Measurements from ENCODE around the gene AATK. TPM values are rescaled to one million over a fixed set of nuclear protein-coding genes. Genes with fewer than 3 reads are reported as not detected.

The AATK gene
- total and polyA plus RNA-seq, 2 of the 13 experiments (the other 11 are each of a cell fraction or from before 2014, with no cell fraction given) = 2.9 to 8.4 TPM

- Histone ChIP-seq H3K36me3 (replicated peaks in 1 of 2; ENCODE audit: control insufficient read depth in 1 of 2, insufficient read depth in 2 of 2, low read length in 2 of 2) (peaks cover 29 to 45% of the 10 kb centered on the region in 2 experiments), H3K4me2 (ENCODE audit: low read depth, low read length) (no peak overlapping the region), H3K9me3 (ENCODE audit: low read length) (no peaks in the 10 kb centered on the region), H3K27ac (ENCODE audit: extremely low read length, insufficient read depth, low read length) (no peak overlapping the region), H3K79me2 (ENCODE audit: insufficient read depth, low read length) (peaks cover 4% of the 10 kb centered on the region), H3K9ac (ENCODE audit: insufficient read depth, low read depth, low read length) (no peak overlapping the region), H2AFZ (ENCODE audit: low read length) (no peak overlapping the region), H4K20me1 (ENCODE audit: insufficient read depth, low read length) (no peaks in the 10 kb centered on the region), H3K27me3 (ENCODE audit: control insufficient read depth in 1 of 2, insufficient read depth in 2 of 2, low read length in 2 of 2) (no peaks in the 10 kb centered on the region), H3K4me3 (replicated peaks in 1 of 3; ENCODE audit: insufficient read depth in 1 of 3, low read depth in 2 of 3, low read length in 3 of 3) (no peak overlapping the region), H3K4me1 (ENCODE audit: insufficient read depth, low read length) (peaks cover 29% of the 10 kb centered on the region)
- ATAC-seq (no peak), FAIRE-seq (no peak), DNase-seq (ENCODE audit: low spot score) (no peak)
- no TSS peak for BruUV-seq (replicated peaks)
- ChIA-PET POLR2A (no interaction called here), CTCF (ENCODE audit: low intra/inter-chr PET ratio, low total read pairs) (no interaction called here)
- TF ChIP-seq ZNF652 (CRISPR knock-in tag; IDR thresholded peaks at IDR 0.05; ENCODE audit: borderline replicate concordance, low read depth) (no peak), KDM6A (CRISPR knock-in tag; IDR thresholded peaks at IDR 0.05; ENCODE audit: low read depth) (no peak)
- intact Hi-C loops (cut with micrococcal nuclease; ENCODE audit: unreplicated experiment) (no loop called here), in situ Hi-C loops (cut with HindIII; ENCODE audit: extremely low pct_ligation_motif_present, low pct_unique_long_range_greater_than_20kb) (no loop called here)
- 96% methylated on average over 23 of the region's 32 CpGs for WGBS (ENCODE audit: low lambda C conversion rate)
Observed at GRCh38 chr17:81086789-81087551, 79.1 kb downstream of the AATK start.

- Histone ChIP-seq H3K27me3 (ENCODE audit: control insufficient read depth in 1 of 2, insufficient read depth in 2 of 2, low read length in 2 of 2) (no peaks in the 10 kb centered on the region), H3K27ac (ENCODE audit: extremely low read length, insufficient read depth, low read length) (no peak overlapping the region), H3K36me3 (replicated peaks in 1 of 2; ENCODE audit: control insufficient read depth in 1 of 2, insufficient read depth in 2 of 2, low read length in 2 of 2) (peaks cover 31 to 45% of the 10 kb centered on the region in 2 experiments), H3K4me1 (ENCODE audit: insufficient read depth, low read length) (peaks cover 37% of the 10 kb centered on the region), H3K9me3 (ENCODE audit: low read length) (no peaks in the 10 kb centered on the region), H3K9ac (ENCODE audit: insufficient read depth, low read depth, low read length) (no peak overlapping the region), H4K20me1 (ENCODE audit: insufficient read depth, low read length) (no peaks in the 10 kb centered on the region), H3K4me2 (ENCODE audit: low read depth, low read length) (no peak overlapping the region), H3K4me3 (replicated peaks in 1 of 3; ENCODE audit: insufficient read depth in 1 of 3, low read depth in 2 of 3, low read length in 3 of 3) (no peak overlapping the region), H2AFZ (ENCODE audit: low read length) (no peak overlapping the region), H3K79me2 (ENCODE audit: insufficient read depth, low read length) (peaks cover 4% of the 10 kb centered on the region)
- WGBS (ENCODE audit: low lambda C conversion rate) = 91% methylated on average over 19 of the region's 20 CpGs
- POLR2A ChIA-PET = interaction anchor here (0.7 kb wide), 1 partner anchor 1092 kb away, joined by 4 read pairs; no protein-coding TSS in a partner anchor
- no peak for TF ChIP-seq ETV6 (CRISPR knock-in tag; conservative IDR thresholded peaks at IDR 0.05)
- TF ChIP-seq U2AF2 (IDR thresholded peaks at IDR 0.05; ENCODE audit: low read depth, low read length) = no peak
- DNase-seq (ENCODE audit: low spot score) (no peak), FAIRE-seq (no peak), ATAC-seq (no peak)
- intact Hi-C loops (cut with micrococcal nuclease; ENCODE audit: unreplicated experiment) = no loop called here
- CTCF ChIA-PET (ENCODE audit: low intra/inter-chr PET ratio, low total read pairs) = no interaction called here
- no TSS peak for BruUV-seq (replicated peaks)
- in situ Hi-C loops (cut with HindIII; ENCODE audit: extremely low pct_ligation_motif_present, low pct_unique_long_range_greater_than_20kb) = no loop called here
Observed at GRCh38 chr17:81085420-81085911, 80.6 kb downstream of the AATK start.

Data from HepG2 (cell line).